Duodenal mucosa (tissue), 2 donors: Measurements from ENCODE around the gene AATK.

Experiments
- H3K27ac ChIP-seq: one replicate; pipeline ENCODE4 v1.7.0; 2013; ENCODE audit warnings: low read depth, low read length
- H3K27me3 ChIP-seq, 2 donors: one replicate each; pipeline ENCODE4 v1.7.0; 2013; ENCODE audit warnings: low read length in 2 of 2, control low read depth in 1 of 2; ENCODE audit not compliant: insufficient read depth in 2 of 2, control insufficient read depth in 1 of 2
- H3K36me3 ChIP-seq, 2 donors: one replicate each; pipeline ENCODE4 v1.7.0; 2013; ENCODE audit warnings: low read length in 2 of 2, control low read depth in 1 of 2; ENCODE audit not compliant: insufficient read depth in 2 of 2, control insufficient read depth in 1 of 2
- H3K4me1 ChIP-seq, 2 donors: one replicate each; pipeline ENCODE4 v1.7.0; 2013; ENCODE audit warnings: low read length in 2 of 2, control low read depth in 1 of 2; ENCODE audit not compliant: insufficient read depth in 2 of 2, control insufficient read depth in 1 of 2
- H3K4me3 ChIP-seq, 2 donors: one replicate each; pipeline ENCODE4 v1.7.0; 2013; ENCODE audit warnings: low read length in 2 of 2, low read depth in 1 of 2
- H3K9ac ChIP-seq, 2 donors: one replicate each; pipeline ENCODE4 v1.7.0; 2013; ENCODE audit warnings: low read length in 2 of 2, low read depth in 1 of 2
- H3K9me3 ChIP-seq, 2 donors: one replicate each; pipeline ENCODE4 v1.7.0; 2013; ENCODE audit warnings: low read length in 2 of 2, control low read depth in 1 of 2; ENCODE audit not compliant: control insufficient read depth in 1 of 2

AATK gene

GRCh38 chr17:81102869-81103268, 63.2 kb downstream of the AATK start:
- Histone ChIP-seq H3K27me3 (no peaks in the 10 kb centered on the region), H3K9me3 (no peaks in the 10 kb centered on the region), H3K27ac (no peak overlapping the region), H3K9ac (no peak overlapping the region), H3K4me3 (no peak overlapping the region), H3K4me1 (peaks cover 0 to 11% of the 10 kb centered on the region in 2 donors), H3K36me3 (peaks cover 0 to 6% of the 10 kb centered on the region in 2 donors)

DNA sequence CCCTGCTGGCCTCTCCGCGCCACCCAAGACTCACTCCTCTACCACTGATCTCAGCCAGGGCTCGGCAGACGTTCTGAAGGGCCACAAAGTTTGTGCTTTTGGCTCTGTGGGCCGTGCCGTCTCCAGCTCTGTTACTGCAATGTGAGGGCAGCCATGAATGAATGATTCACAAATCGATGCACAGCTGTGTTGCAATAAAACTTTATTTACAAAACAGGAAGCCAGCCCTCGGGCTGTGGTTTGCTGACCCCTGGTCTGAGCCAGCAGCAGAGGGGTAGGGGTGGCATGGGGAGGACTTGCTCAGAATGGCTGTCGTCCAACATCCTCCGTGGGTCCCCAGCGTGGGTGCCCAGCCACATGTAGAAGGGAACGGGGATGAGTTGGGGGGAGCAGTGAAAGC, 63.7 kb downstream of the AATK start:
- Histone ChIP-seq H3K9me3 (no peaks in the 10 kb centered on the region), H3K9ac (no peak overlapping the region), H3K27me3 (no peaks in the 10 kb centered on the region), H3K36me3 (peaks cover 0 to 6% of the 10 kb centered on the region in 2 donors), H3K4me1 (peaks cover 0 to 16% of the 10 kb centered on the region in 2 donors), H3K4me3 (no peak overlapping the region), H3K27ac (no peak overlapping the region)

GRCh38 chr17:81101614-81102306, 64.3 kb downstream of the AATK start:
- Histone ChIP-seq H3K4me3 (no peak overlapping the region), H3K27me3 (no peaks in the 10 kb centered on the region), H3K9me3 (no peaks in the 10 kb centered on the region), H3K36me3 (peaks cover 0 to 6% of the 10 kb centered on the region in 2 donors), H3K4me1 (peaks cover 4 to 22% of the 10 kb centered on the region in 2 donors), H3K9ac (no peak overlapping the region), H3K27ac (no peak overlapping the region)

GRCh38 chr17:81100668-81101067, 65.4 kb downstream of the AATK start:
- H3K36me3 ChIP-seq = peaks cover 0 to 6% of the 10 kb centered on the region in 2 donors
- no peak overlapping the region for H3K27ac ChIP-seq
- no peak overlapping the region for H3K9ac ChIP-seq
- no peaks in the 10 kb centered on the region for H3K27me3 ChIP-seq
- no peaks in the 10 kb centered on the region for H3K9me3 ChIP-seq
- H3K4me3 ChIP-seq = no peak overlapping the region
- peaks cover 9 to 29% of the 10 kb centered on the region in 2 donors for H3K4me1 ChIP-seq

GRCh38 chr17:81099888-81100287, 66.1 kb downstream of the AATK start:
- Histone ChIP-seq H3K4me3 (no peak overlapping the region), H3K9ac (no peak overlapping the region), H3K27me3 (no peaks in the 10 kb centered on the region), H3K4me1 (peaks cover 17 to 35% of the 10 kb centered on the region in 2 donors), H3K9me3 (no peaks in the 10 kb centered on the region), H3K27ac (no peak overlapping the region), H3K36me3 (peaks cover 0 to 6% of the 10 kb centered on the region in 2 donors)

- Histone ChIP-seq H3K36me3 (no peaks in the 10 kb centered on the region), H3K9ac (no peak overlapping the region), H3K9me3 (no peaks in the 10 kb centered on the region), H3K27ac (no peak overlapping the region), H3K4me1 (peaks cover 26 to 46% of the 10 kb centered on the region in 2 donors), H3K27me3 (no peaks in the 10 kb centered on the region), H3K4me3 (no peak overlapping the region)
These were observed 68.1 kb downstream of the AATK start for GRCh38 chr17:81097943-81098308.

- Histone ChIP-seq H3K9ac (no peak overlapping the region), H3K4me1 (peaks cover 26 to 46% of the 10 kb centered on the region in 2 donors), H3K9me3 (no peaks in the 10 kb centered on the region), H3K36me3 (no peaks in the 10 kb centered on the region), H3K4me3 (peak overlapping the region in 1 of 2 donors; percentile 40), H3K27ac (no peak overlapping the region), H3K27me3 (no peaks in the 10 kb centered on the region)
These were observed 68.7 kb downstream of the AATK start for GRCh38 chr17:81097134-81097942.

DNA sequence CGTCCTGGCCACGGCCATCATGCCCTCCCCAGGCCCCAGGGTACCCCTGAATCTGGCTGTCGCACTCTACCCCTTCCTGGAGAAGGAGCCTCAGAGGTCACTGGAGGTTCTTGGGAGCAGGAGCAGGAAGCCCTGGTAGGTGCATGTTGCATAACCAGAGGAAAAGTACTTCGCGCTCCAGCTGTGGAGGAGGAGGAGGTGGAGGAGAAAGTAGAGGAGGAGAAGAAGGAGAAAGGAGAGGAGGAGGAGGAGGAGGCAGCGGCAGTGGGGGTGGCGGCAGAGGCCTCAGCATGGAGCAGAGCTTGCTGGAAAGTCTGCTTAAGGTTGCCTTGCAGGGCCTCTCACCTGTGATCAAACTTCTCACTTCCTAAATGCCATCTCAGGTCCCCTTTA, 69.3 kb downstream of the AATK start:
- Histone ChIP-seq H3K4me3 (no peak overlapping the region), H3K27me3 (no peaks in the 10 kb centered on the region), H3K9ac (no peak overlapping the region), H3K4me1 (peaks cover 26 to 43% of the 10 kb centered on the region in 2 donors), H3K9me3 (no peaks in the 10 kb centered on the region), H3K27ac (no peak overlapping the region), H3K36me3 (no peaks in the 10 kb centered on the region)

DNA sequence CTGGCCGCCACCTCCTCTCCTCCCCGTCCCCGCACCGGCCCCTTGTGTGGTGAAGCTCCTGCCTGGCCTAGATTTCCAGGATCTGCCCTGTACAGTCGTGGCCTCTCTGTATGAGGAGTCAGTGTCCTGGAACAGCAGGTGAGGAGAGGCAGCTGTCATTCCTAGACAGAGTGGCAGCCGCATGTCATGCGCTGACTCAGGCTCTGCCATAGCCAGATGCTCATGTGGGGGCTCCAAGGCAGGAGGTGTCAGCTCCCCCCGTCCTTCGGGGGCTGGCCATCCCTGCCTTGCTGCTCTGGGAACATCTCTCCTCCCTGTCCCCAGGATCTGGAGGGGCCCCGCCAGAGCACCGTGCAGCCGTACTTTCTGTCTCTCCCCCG, 70.6 kb downstream of the AATK start:
- Histone ChIP-seq H3K9ac (peak overlapping the region; percentile 25 to 42), H3K4me1 (peaks cover 26 to 43% of the 10 kb centered on the region in 2 donors), H3K36me3 (no peaks in the 10 kb centered on the region), H3K27me3 (no peaks in the 10 kb centered on the region), H3K9me3 (no peaks in the 10 kb centered on the region), H3K27ac (peak overlapping the region; percentile 50), H3K4me3 (peak overlapping the region; percentile 43 to 45)
